DND-41 (cell line): ENCODE measurements around the gene LTB4R2.

Experiments used
- ATAC-seq: fragments of 200-7000 bp; cut with Tn5 transposase; 3 replicates; pipeline ENCODE4 v1.9.1; 2021; ENCODE audit warnings: low read depth; ENCODE audit not compliant: insufficient read depth
- DNase-seq: peaks from one replicate; pipeline ENCODE4 v3.0.0-alpha.2; 2020
- H2AFZ ChIP-seq: 2 replicates; pipeline ENCODE4 v1.6.0; 2012; ENCODE audit warnings: low read depth, low read length
- H3K27ac ChIP-seq: 2 replicates; pipeline ENCODE4 v1.5.1; 2012; ENCODE audit warnings: low read length, inconsistent platforms
- H3K27me3 ChIP-seq: fragments of 200-600 bp; sonication (generic); 2 replicates; pipeline ENCODE4 v1.6.0; 2012; ENCODE audit warnings: low read length, mild to moderate bottlenecking, inconsistent platforms; ENCODE audit not compliant: insufficient read depth, poor library complexity
- H3K36me3 ChIP-seq: 2 replicates; pipeline ENCODE4 v1.5.1; 2012; ENCODE audit warnings: low read length, inconsistent platforms; ENCODE audit not compliant: insufficient read depth
- H3K4me1 ChIP-seq: 2 replicates; pipeline ENCODE4 v1.5.1; 2012; ENCODE audit warnings: mild to moderate bottlenecking, low read length; ENCODE audit not compliant: insufficient read depth
- H3K4me2 ChIP-seq: 2 replicates; pipeline ENCODE4 v1.6.0; 2012; ENCODE audit warnings: mild to moderate bottlenecking, moderate library complexity, low read length, inconsistent platforms; ENCODE audit not compliant: insufficient read depth
- H3K4me3 ChIP-seq, 2 experiments: fragments of 200-600 bp in 1 of 2; shearing (Covaris generic) in 1 of 2; 2 replicates each; pipeline ENCODE4 v1.5.1; 2012 to 2016; ENCODE audit warnings: inconsistent platforms in 2 of 2, low read length in 2 of 2, mild to moderate bottlenecking in 2 of 2, low read depth in 1 of 2, moderate library complexity in 1 of 2
- H3K79me2 ChIP-seq: 2 replicates; pipeline ENCODE4 v1.6.0; 2012; ENCODE audit warnings: low read length, inconsistent platforms; ENCODE audit not compliant: insufficient read depth
- H3K9ac ChIP-seq: 2 replicates; pipeline ENCODE4 v1.6.0; 2012; ENCODE audit warnings: low read depth, mild to moderate bottlenecking, inconsistent platforms, low read length, moderate library complexity
- H3K9me3 ChIP-seq: 2 replicates; pipeline ENCODE4 v1.5.1; 2012; ENCODE audit warnings: low read length, moderate library complexity, mild to moderate bottlenecking, inconsistent platforms; ENCODE audit not compliant: insufficient read depth, severe bottlenecking
- H4K20me1 ChIP-seq: 2 replicates; pipeline ENCODE4 v1.6.0; 2012; ENCODE audit warnings: low read length; ENCODE audit not compliant: insufficient read depth
- EZH2 ChIP-seq: IDR thresholded peaks from 3 replicates; pipeline ENCODE4 v1.6.1; 2012; ENCODE audit warnings: borderline replicate concordance, low read depth, mild to moderate bottlenecking, moderate library complexity, low read length, inconsistent platforms; ENCODE audit not compliant: severe bottlenecking
- TF ChIP-seq, protein P1 (sequence below): IDR thresholded peaks from 2 replicates; pipeline ENCODE4 v1.5.1; 2012; ENCODE audit warnings: borderline replicate concordance, low read length, moderate library complexity, mild to moderate bottlenecking; ENCODE audit not compliant: poor library complexity, severe bottlenecking; ENCODE audit errors: extremely low read depth

LTB4R2 gene

DNA sequence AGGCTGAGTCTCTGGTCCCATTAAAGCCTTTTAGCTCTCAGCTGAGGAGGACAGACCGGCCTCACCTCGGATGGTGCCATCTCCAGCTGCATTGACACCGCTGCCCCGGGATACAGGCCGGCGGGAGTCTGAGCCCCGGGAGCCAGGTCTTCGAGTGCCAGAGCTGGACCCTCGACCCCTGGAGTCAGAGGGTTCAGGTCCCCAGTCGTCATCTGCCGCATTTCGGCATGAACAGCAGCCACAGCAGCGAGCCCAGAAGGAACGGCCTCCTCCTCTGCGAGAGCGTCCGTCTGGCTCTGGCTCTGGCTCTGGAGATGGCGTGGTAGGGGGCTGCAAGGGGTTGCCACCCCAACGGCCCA lies 48.0 kb upstream of the LTB4R2 start:
- Histone ChIP-seq H3K4me1 (no peaks in the 10 kb centered on the region), H2AFZ (no peak overlapping the region), H3K4me3 (no peak overlapping the region), H4K20me1 (no peaks in the 10 kb centered on the region), H3K36me3 (peaks cover 8% of the 10 kb centered on the region; the same call in 1 of the 2 replicates), H3K27ac (no peak overlapping the region), H3K9ac (no peak overlapping the region), H3K4me2 (no peak overlapping the region), H3K27me3 (no peaks in the 10 kb centered on the region), H3K9me3 (no peaks in the 10 kb centered on the region), H3K79me2 (no peaks in the 10 kb centered on the region)
- TF ChIP-seq EZH2: no peak
- TF ChIP-seq, protein P1, sequence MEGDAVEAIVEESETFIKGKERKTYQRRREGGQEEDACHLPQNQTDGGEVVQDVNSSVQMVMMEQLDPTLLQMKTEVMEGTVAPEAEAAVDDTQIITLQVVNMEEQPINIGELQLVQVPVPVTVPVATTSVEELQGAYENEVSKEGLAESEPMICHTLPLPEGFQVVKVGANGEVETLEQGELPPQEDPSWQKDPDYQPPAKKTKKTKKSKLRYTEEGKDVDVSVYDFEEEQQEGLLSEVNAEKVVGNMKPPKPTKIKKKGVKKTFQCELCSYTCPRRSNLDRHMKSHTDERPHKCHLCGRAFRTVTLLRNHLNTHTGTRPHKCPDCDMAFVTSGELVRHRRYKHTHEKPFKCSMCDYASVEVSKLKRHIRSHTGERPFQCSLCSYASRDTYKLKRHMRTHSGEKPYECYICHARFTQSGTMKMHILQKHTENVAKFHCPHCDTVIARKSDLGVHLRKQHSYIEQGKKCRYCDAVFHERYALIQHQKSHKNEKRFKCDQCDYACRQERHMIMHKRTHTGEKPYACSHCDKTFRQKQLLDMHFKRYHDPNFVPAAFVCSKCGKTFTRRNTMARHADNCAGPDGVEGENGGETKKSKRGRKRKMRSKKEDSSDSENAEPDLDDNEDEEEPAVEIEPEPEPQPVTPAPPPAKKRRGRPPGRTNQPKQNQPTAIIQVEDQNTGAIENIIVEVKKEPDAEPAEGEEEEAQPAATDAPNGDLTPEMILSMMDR: no peak
- ATAC-seq (no peak), DNase-seq (no peak)

DNA sequence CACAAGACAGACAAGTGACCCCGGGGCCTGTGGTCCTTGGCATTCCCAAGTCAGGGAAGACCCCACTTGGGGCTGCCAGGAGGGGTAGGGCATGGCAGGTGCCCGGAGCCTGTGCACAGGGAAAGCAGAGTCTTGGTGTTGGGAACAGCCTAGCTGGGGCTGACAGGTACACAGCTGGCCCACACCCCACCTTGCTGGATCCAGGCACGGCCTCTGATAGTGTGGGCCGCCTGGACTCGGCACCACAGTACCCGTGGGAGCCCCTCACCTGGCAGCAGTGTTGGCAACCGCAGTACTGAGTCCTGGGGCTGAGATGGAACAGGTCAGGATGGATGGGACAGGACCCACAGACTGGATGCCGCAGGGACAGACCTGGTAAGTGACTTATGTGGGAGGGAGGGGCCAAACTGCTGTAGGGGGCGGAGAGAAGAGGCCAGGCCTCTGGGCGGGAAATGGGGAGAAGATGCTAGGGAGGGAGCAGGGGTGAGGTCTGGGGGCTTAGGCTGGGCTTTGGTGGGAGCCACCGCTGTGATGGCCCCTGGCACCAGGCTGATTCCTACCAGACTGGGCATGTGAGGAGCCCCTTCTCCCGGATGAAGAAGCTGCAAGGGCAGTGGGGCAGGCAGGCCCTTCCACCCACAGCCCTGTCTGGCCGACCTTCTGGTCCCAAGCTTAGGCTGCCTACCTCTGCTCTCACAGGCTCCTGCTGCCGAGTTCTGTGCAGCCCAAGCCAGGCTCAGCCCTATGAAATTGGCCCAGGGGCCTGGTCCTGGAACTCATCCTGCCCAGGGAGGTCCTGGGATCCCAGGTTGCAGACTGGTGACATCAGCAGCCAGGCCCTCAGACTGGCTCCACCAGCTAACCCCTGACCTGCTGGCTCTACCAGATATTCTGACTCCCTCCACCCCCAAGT lies 46.9 kb upstream of the LTB4R2 start, which contains the start of gene TGM1:
Gene TGM1 (minus strand): TSS at position 357 of the 913 bp plus-strand sequence. CDS start 825 bp downstream, outside the sequence.
- no peak within 1 kb of the TSS for H2AFZ ChIP-seq
- DNase-seq (no peak), ATAC-seq (no peak)
- H4K20me1 ChIP-seq: no peaks in the 10 kb centered on the region
- H3K4me2 ChIP-seq: no peak within 1 kb of the TSS
- H3K4me1 ChIP-seq: no peaks in the 10 kb centered on the region
- H3K79me2 ChIP-seq: no peaks in the 10 kb centered on the region
- no peak within 1 kb of the TSS for H3K4me3 ChIP-seq
- no peaks in the 10 kb centered on the region for H3K9me3 ChIP-seq
- no peak within 1 kb of the TSS for H3K27ac ChIP-seq
- H3K9ac ChIP-seq: no peak within 1 kb of the TSS
- TF ChIP-seq, protein P1: no peak
- no peak for TF ChIP-seq EZH2
- H3K36me3 ChIP-seq: peaks cover 14% of the 10 kb centered on the region; the same call in 1 of the 2 replicates
- H3K27me3 ChIP-seq: no peaks in the 10 kb centered on the region

DNA sequence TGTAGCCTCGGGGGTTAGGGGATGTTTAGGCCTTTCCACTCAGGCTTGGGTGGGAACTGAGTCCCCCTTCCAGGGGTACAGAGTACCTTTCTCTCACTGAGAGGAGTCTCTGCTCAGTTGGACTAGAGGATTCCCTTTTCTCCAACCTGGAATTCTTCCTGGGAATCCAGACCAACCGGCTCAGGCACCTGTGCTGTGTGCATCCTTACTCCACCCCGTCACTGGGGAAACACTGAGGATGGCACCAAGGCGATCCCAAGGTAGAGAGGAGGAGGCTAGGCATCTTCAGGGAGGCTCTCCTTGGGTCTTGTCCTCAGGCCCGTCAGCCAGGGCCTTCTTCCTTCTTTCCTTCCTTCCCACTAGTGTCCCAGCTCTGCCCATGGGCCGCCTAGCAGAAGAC lies 46.1 kb upstream of the LTB4R2 start:
- Histone ChIP-seq H2AFZ (no peak overlapping the region), H3K27me3 (no peaks in the 10 kb centered on the region), H3K4me2 (no peak overlapping the region), H3K79me2 (no peaks in the 10 kb centered on the region), H3K4me1 (no peaks in the 10 kb centered on the region), H4K20me1 (no peaks in the 10 kb centered on the region), H3K9ac (no peak overlapping the region), H3K36me3 (peaks cover 14% of the 10 kb centered on the region; the same call in 1 of the 2 replicates), H3K27ac (no peak overlapping the region), H3K9me3 (no peaks in the 10 kb centered on the region), H3K4me3 (no peak overlapping the region)
- DNase-seq: no peak
- no peak for TF ChIP-seq EZH2
- TF ChIP-seq, protein P1: no peak
- ATAC-seq: no peak
